Inflammatory macrophage (primary cell): ENCODE data around the gene TBX21.

Experiments
- DNase-seq, 2 donors: peaks; one replicate each; pipeline ENCODE4 v3.0.0-alpha.2; 2020 to 2022

TBX21 gene

DNA sequence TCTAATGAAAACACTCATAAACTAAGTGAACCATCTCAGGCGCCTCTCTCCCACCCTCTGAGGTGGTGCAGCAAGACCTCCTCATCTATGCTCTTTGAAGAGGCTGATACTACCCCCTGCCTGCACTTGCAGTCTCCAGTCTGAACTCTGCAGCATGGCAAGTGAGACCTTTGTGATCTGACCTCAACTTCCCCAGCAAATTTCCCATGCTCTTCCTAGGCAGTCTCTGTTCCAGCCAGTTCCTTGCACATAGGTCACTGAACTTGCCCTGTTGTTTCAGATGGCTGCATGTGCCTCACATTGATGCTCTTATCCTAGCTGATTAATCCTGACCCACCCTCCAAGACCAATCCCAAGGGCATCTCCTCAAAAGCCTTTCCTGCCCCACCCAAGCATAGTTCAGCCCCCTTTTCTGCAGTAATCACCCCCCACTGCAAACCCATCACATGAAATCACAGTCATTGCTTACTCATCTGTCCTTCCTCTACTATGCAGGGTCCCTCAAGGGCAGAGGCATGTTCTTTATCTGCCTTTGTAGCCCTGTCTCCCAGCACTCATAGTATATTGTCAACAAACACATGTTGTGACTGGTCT is 42.0 kb downstream of the TBX21 start:
- no peak for DNase-seq

DNA sequence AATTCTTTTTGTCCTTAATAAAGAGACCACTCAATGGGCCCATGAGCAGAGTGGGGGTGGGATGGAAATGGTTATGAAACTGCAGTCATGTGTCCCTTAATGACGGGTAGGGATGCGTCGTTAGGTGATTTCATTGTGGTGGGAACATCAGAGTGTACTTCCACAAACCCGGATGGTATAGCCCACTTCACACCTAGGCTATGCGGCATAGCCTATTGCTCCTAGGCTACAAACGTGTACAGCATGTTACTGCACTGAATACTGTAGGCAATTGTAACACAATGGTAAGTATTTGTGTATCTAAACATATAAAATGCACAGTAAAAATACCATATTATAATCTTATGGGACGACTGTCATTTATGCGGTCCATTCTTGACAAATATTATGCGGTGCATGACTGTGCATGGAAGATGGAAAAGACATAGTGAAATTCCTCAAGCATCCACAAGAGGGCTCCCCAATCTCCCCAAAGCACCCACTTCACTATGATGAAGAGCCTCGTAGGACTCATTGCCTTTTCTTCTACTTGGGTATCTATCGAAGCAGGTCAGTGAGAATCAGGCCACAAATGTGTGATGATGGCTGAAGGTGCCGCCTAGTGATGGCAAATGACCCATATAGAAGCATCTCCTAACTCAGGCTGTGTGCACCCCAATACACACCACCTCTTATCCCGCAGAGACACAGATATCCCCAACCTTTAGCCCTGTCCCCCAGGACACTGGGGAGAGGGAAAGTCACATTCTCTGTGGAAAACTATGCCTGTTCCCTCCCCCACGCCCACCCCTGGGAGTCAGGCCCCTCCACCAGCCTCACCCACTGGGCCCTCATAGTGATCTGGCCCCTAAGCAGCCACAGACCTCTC is 43.5 kb downstream of the TBX21 start:
- peak; percentile 51 to 53 for DNase-seq

DNA sequence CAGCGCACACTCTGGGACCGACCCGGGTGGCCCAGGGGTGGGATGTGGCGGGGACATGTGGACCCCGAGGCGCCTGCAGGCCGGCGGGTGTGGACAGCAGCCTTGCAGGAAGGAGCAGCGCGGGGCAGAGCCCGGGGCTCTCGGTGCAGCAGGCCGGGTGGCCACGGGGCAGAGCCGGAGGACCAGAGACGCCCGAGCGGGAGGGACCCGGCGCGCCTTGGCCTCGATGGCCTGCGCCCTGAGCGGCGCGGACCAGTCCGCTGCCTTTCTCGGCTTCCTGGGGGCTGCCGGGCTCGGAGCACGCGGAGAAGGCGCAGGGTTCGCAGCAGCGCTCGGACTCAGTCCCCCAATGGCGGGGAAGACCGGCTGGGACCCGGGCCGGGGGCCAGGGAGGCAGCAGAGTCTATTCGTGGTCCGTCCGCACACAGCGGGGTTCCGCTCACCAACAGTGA is 45.2 kb downstream of the TBX21 start:
- DNase-seq, result no peak

DNA sequence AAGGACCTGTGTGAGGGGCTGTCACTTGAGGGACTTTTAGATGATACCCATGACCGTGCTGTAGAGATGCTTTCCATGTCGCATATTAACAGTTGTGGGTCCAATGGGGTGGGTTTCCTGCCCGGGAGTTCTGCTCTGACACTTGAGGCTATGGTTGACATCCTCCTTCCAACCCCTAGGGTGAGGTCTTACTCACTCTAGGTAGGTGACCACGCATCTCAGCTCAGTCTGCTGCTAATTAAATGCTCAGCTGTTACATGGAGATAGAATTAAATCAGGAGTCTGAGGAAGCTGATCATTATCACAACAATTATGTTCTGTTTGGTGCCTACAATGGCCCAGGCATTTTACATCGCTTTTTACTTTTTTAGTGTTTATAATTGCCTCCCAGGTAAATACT is 48.4 kb downstream of the TBX21 start:
- DNase-seq, result no peak

DNA sequence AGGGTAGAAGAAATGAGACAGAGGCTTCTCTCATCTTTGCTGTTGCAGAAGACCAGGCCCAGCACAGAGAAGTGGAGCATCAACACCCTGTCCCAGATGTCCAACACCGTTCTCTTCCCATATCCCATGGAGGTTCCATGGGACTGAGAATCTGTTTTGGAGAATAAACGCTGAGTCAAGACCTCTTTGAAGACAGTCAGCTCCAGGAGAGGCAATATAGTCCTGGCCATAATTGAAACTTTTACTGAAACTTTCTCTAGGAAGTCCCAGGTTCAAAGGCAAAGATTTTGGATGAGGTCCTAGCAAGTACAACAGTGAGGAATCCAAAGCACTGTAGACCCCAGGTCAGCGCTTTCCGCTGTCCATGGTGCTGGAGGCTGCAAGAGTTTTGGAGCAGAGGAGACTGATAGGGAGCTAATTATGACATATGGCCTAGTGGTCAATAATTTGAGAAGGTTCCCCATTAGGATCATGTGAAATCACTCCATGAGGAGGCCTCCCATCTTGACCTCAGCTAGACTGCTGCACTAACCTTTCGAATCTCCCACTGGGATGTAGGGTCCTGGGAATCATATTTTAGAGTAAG is 52.6 kb downstream of the TBX21 start:
- peak in 1 of 2 donors; percentile 15 for DNase-seq

DNA sequence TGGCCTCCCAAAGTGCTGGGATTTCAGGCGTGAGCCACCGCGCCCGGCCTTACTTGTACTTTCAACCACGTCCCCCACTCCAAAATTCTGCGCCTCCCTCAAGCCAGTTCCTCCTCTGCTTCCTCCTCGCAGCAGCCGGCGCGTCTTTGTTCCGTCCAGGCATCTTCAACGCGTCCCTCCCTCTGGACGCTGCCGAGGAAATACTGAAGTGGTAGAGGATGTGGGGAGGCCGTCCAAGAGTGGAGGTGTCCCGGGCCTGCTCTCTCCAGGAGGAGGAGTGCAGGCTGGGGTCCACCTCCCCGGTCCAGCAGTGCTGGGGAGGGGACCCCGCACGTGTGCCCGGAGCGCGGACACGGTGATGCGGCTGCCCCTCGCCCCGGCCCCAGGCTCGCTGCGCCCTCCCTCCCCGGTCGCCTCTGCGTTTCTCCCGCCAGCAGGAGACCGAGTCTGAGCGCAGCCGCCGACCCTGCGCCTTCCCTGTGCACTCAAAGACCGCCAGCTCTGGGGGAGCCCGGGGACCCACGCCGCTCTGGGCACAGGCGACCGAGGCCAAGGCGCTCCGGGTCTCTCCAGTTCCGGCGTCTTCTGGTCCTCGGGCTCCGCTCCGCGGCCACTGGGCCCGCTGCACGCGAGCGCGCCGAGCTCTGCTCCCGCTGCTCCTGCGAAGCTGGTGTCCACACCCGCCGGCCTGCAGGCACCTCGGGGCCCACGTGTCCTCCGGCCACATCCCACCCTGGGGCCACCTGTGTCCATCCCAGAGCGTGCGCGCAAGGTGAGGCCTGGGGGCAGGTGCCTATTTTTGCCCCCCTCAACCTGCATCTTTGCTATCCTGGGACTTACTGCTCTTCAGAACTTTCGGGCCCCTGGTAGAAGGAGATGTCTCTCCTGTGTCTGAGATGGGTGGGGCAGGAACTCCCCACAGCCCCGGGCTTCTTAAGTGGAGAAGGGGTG is 56.9 kb downstream of the TBX21 start:
- DNase-seq, result peak; percentile 29 to 66

DNA sequence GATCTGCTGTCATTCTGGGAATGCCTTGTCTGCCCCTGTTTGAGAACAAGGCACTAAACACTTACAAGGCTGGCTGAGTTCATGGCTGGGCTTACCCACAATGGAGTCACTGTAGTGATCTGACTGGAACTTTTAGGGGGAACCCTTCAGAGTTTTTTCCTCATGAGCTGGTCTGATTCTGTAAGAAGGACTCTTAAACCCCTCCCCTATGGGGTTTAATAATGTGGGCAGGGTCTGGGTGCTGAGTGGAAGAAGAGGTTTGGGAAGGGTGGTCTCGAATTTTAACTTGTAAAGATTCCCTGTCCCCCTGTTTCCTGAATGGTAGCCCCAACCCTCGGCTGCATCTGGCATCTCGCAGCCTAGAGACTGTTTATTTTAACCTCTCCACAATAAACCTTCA is 58.0 kb downstream of the TBX21 start:
- DNase-seq, result no peak

DNA sequence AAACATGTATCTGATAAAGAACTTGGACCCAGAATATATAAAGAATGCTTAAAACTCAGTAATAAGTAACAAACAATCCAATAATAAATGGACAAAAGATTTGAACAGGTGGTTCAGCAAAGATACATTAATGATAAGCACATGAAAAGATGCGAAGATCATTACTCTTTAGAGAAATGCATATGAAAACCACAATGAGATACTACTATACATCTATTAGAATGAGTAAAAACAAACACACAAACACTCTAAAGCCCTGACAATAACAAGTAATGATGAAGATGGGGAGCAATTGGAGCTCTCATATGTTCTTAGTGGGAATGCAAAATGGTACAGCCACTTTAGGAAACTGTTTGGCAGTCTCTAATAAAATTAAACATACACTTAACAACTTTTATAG is 59.4 kb downstream of the TBX21 start:
- DNase-seq, result no peak

DNA sequence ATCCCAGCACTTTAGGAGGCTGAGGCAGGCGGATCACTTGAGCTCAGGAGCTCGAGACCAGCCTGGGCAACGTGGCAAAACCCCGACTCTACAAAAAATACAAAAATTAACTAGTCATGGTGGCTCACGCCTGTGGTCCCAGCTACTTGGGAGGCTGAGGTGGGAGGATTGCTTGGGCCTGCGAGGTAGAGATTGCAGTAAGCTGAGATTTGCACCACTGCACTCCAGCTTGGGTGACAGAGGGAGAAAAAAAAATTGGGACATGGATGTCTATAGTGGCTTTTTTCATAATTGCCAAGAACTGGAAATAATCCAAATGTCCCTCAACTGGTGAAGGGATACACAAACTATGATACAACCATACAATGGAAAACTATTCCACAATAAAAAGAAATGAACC is 59.9 kb downstream of the TBX21 start:
- no peak for DNase-seq
